Naive thymus-derived CD8-positive, alpha-beta T cell (primary cell): Measurements from ENCODE around the gene ERVFRD-1. TPM values are rescaled to one million over a fixed set of nuclear protein-coding genes. Genes with fewer than 3 reads are reported as not detected.

ENCODE experiments used
- ATAC-seq, 2 donors: fragments of 150-1000 bp; cut with Tn5 transposase in 1 of 2; sonication (Bioruptor Pico), chemical (Tn5 transposase) in 1 of 2; 1 replicate in 1 of 2; 2 replicates in 1 of 2; pipeline ENCODE4 v1.10.0; 2021; ENCODE audit warnings: mild to moderate bottlenecking in 2 of 2, moderate library complexity in 2 of 2
- POLR2A ChIA-PET: fragments of 350-600 bp; sonication (Branson Sonifier 250); formaldehyde crosslinking; loops from one replicate; lab custom pipeline; 2021; ENCODE audit warnings: antibody characterized with exemption; lab: Charles Lee
- DNase-seq, 10 donors: peaks; one replicate each; pipeline versions ENCODE4 v3.0.0 to v3.0.0-alpha.2; 2020 to 2022
- H3K27ac Mint-ChIP-seq, 10 donors: one replicate each; pipeline ENCODE4 v1.8.0; 2020 to 2022; ENCODE audit warnings: mild to moderate bottlenecking in 10 of 10, mixed read lengths in 10 of 10, moderate library complexity in 4 of 10, inconsistent platforms in 1 of 10
- H3K27me3 Mint-ChIP-seq, 5 donors: one replicate each; pipeline ENCODE4 v1.8.0; 2021 to 2022; ENCODE audit warnings: mixed read lengths in 5 of 5
- H3K36me3 Mint-ChIP-seq, 3 donors: one replicate each; pipeline ENCODE4 v1.8.0; 2020 to 2022; ENCODE audit warnings: mixed read lengths in 3 of 3, mild to moderate bottlenecking in 2 of 3, inconsistent platforms in 1 of 3
- H3K4me1 Mint-ChIP-seq, 4 donors: one replicate each; pipeline ENCODE4 v1.8.0; 2021 to 2022; ENCODE audit warnings: mixed read lengths in 4 of 4
- H3K4me3 Mint-ChIP-seq, 10 donors: one replicate each; pipeline ENCODE4 v1.8.0; 2020 to 2022; ENCODE audit warnings: mild to moderate bottlenecking in 10 of 10, mixed read lengths in 10 of 10, moderate library complexity in 6 of 10, inconsistent platforms in 1 of 10
- H3K9me3 Mint-ChIP-seq, 9 donors: one replicate each; pipeline ENCODE4 v1.8.0; 2020 to 2022; ENCODE audit warnings: mixed read lengths in 9 of 9, mild to moderate bottlenecking in 3 of 9, inconsistent platforms in 1 of 9, moderate library complexity in 1 of 9
- polyA plus RNA-seq, 3 donors: library from polyadenylated mRNA; unstranded; fragments of 300-500 nt; fragmentation: Illumina TruSeq; gene quantifications; one replicate each; pipeline ENCODE4 v1.2.3, GENCODE V29; 2021
- total RNA-seq, 8 experiments: library from RNA in 2 of 8; stranded (reverse) in 2 of 8; gene quantifications; one replicate each; pipeline ENCODE4 v1.2.3 and lab custom pipeline; 2021 to 2026

The ERVFRD-1 gene
- total and polyA plus RNA-seq, 5 experiments from 2014 or later, result 0.18 TPM; not detected in 4

GRCh38 chr6:11054722-11055121 is 56.8 kb downstream of the ERVFRD-1 start:
- POLR2A ChIA-PET, result no interaction called here
- ATAC-seq (no peak), DNase-seq (no peak)
- H3K4me3 Mint-ChIP-seq, result no peak overlapping the region
- no peaks in the 10 kb centered on the region for H3K36me3 Mint-ChIP-seq
- no peak overlapping the region for H3K27ac Mint-ChIP-seq
- H3K9me3 Mint-ChIP-seq, result no peaks in the 10 kb centered on the region
- peaks cover 8 to 27% (median 17%) of the 10 kb centered on the region in 5 donors for H3K27me3 Mint-ChIP-seq
- H3K4me1 Mint-ChIP-seq, result no peaks in the 10 kb centered on the region

GRCh38 chr6:11053307-11053706 is 58.2 kb downstream of the ERVFRD-1 start:
- H3K4me3 Mint-ChIP-seq, result no peak overlapping the region
- peaks cover 15 to 36% (median 28%) of the 10 kb centered on the region in 5 donors for H3K27me3 Mint-ChIP-seq
- H3K4me1 Mint-ChIP-seq, result no peaks in the 10 kb centered on the region
- no peaks in the 10 kb centered on the region for H3K9me3 Mint-ChIP-seq
- DNase-seq (no peak), ATAC-seq (no peak)
- no peak overlapping the region for H3K27ac Mint-ChIP-seq
- H3K36me3 Mint-ChIP-seq, result no peaks in the 10 kb centered on the region
- POLR2A ChIA-PET, result no interaction called here

Other genes starting within 250 kb of the ERVFRD-1 start
- gene GCM2, start 229.7 kb downstream of the ERVFRD-1 start, total RNA-seq, result not detected
- gene GCM2, start 229.7 kb downstream of the ERVFRD-1 start, polyA plus RNA-seq, result not detected
- not detected for gene SYCP2L, start 224.7 kb downstream of the ERVFRD-1 start, total RNA-seq
- not detected for gene SYCP2L, start 224.7 kb downstream of the ERVFRD-1 start, polyA plus RNA-seq
- not detected for gene ELOVL2, start 67.4 kb downstream of the ERVFRD-1 start, total RNA-seq
- not detected for gene ELOVL2, start 67.4 kb downstream of the ERVFRD-1 start, polyA plus RNA-seq
- gene SMIM13, start 17.9 kb downstream of the ERVFRD-1 start, total RNA-seq, result 1 to 10 TPM; 4.7 to 5.7 TPM
- gene SMIM13, start 17.9 kb downstream of the ERVFRD-1 start, polyA plus RNA-seq, result 1 to 10 TPM; 1.7 to 3.0 (median 3.0) TPM
- 10 to 100 TPM; 32.4 to 34.7 TPM for gene NEDD9, start 120.9 kb upstream of the ERVFRD-1 start, total RNA-seq
- gene NEDD9, start 120.9 kb upstream of the ERVFRD-1 start, polyA plus RNA-seq, result 10 to 100 TPM; 14.7 to 20.2 (median 17.3) TPM